Ovary (tissue), 3 donors: ENCODE measurements around the gene PPFIBP2.

ENCODE experiments used
- CTCF ChIP-seq, 3 donors: fragments of 450-650 bp in 2 of 3; fragments of 200-600 bp in 1 of 3; IDR thresholded peaks; one replicate each; pipeline versions ENCODE4 v1.5.1 to v1.8.0; 2016 to 2022; ENCODE audit warnings: antibody characterized with exemption in 3 of 3, mild to moderate bottlenecking in 1 of 3
- POLR2A ChIP-seq: fragments of 450-650 bp; IDR thresholded peaks from one replicate; pipeline ENCODE4 v1.6.1; 2017; ENCODE audit warnings: antibody characterized with exemption, mild to moderate bottlenecking, moderate library complexity
- donor health status: DM: no; HTN: no; CAD: no.

GRCh38 chr11:7515447-7515886, 1.7 kb downstream of the PPFIBP2 start:
- TF ChIP-seq CTCF (IDR thresholded peaks at IDR 0.05): no peak
- no peak for TF ChIP-seq POLR2A
